ENCODE results near the gene HPS6. TPM values are rescaled to one million over a fixed set of nuclear protein-coding genes. Genes with fewer than 3 reads are reported as not detected.
"Not testable (repeated sequence)": the region's sequence is repeated elsewhere in the genome, so short reads cannot be mapped to it uniquely, and the experiment has no call there.

The HPS6 gene
- total RNA-seq, 1 experiment from 2014 or later, result 19.5 TPM

GRCh38 chr10:102033787-102034186 lies 31.4 kb upstream of the HPS6 start:
- DNase-seq, result no peak
- H3K27me3 ChIP-seq (replicated peaks; ENCODE audit: control insufficient read depth, insufficient read depth, low read length), result no peaks in the 10 kb centered on the region
- H3K4me1 Mint-ChIP-seq (ENCODE audit: low read depth, unreplicated experiment), result no peaks in the 10 kb centered on the region
- H3K27me3 Mint-ChIP-seq (ENCODE audit: insufficient read depth, unreplicated experiment), result no peaks in the 10 kb centered on the region
- no TSS peak for BruUV-seq (replicated peaks)
- peaks cover 62% of the 10 kb centered on the region for H3K36me3 Mint-ChIP-seq (ENCODE audit: insufficient read depth, unreplicated experiment)
- no peak overlapping the region for H3K27ac Mint-ChIP-seq (ENCODE audit: unreplicated experiment)
- no peaks in the 10 kb centered on the region for H3K4me1 ChIP-seq
- intact Hi-C loops (cut with micrococcal nuclease; ENCODE audit: unreplicated experiment), result no loop called here
- H3K4me3 ChIP-seq (ENCODE audit: low read depth, low read length), result no peak overlapping the region
- H3K9me3 ChIP-seq, result no peaks in the 10 kb centered on the region
- H3K4me3 Mint-ChIP-seq (ENCODE audit: unreplicated experiment), result no peak overlapping the region
- no peaks in the 10 kb centered on the region for H3K9me3 Mint-ChIP-seq (ENCODE audit: unreplicated experiment)
- POLR2A ChIA-PET, result no interaction called here
- CTCF ChIA-PET, result no interaction called here
- H3K36me3 ChIP-seq (ENCODE audit: control insufficient read depth, insufficient read depth, low read length), result peaks cover 2% of the 10 kb centered on the region; the same call in 1 of the 2 replicates
- TF ChIP-seq CTCF (IDR thresholded peaks at IDR 0.05; ENCODE audit: insufficient read depth in 1 of 2, low read depth in 1 of 2, low read length in 1 of 2, severe bottlenecking in 1 of 2, unreplicated experiment in 1 of 2), result no peak

- H3K27me3 ChIP-seq (replicated peaks; ENCODE audit: control insufficient read depth, insufficient read depth, low read length); H3K36me3 ChIP-seq (ENCODE audit: control insufficient read depth, insufficient read depth, low read length); H3K4me3 Mint-ChIP-seq (ENCODE audit: unreplicated experiment); H3K4me3 ChIP-seq (ENCODE audit: low read depth, low read length); H3K9me3 ChIP-seq; H3K4me1 ChIP-seq; BruUV-seq (replicated peaks); H3K9me3 Mint-ChIP-seq (ENCODE audit: unreplicated experiment); CTCF ChIA-PET; H3K4me1 Mint-ChIP-seq (ENCODE audit: low read depth, unreplicated experiment); H3K27ac Mint-ChIP-seq (ENCODE audit: unreplicated experiment); DNase-seq; intact Hi-C loops (cut with micrococcal nuclease; ENCODE audit: unreplicated experiment); POLR2A ChIA-PET; H3K27me3 Mint-ChIP-seq (ENCODE audit: insufficient read depth, unreplicated experiment): not testable (repeated sequence)
- H3K36me3 Mint-ChIP-seq (ENCODE audit: insufficient read depth, unreplicated experiment), result peaks cover 65% of the 10 kb centered on the region
Measured at GRCh38 chr10:102035807-102036206, 29.3 kb upstream of the HPS6 start.

GRCh38 chr10:102038410-102038809 lies 26.7 kb upstream of the HPS6 start:
- H3K27ac Mint-ChIP-seq (ENCODE audit: unreplicated experiment), result no peak overlapping the region
- Histone ChIP-seq H3K36me3 (ENCODE audit: control insufficient read depth, insufficient read depth, low read length) (peaks cover 2% of the 10 kb centered on the region; the same call in 1 of the 2 replicates), H3K27me3 (replicated peaks; ENCODE audit: control insufficient read depth, insufficient read depth, low read length) (no peaks in the 10 kb centered on the region), H3K4me3 (ENCODE audit: low read depth, low read length) (no peak overlapping the region), H3K9me3 (no peaks in the 10 kb centered on the region), H3K4me1 (no peaks in the 10 kb centered on the region)
- no peaks in the 10 kb centered on the region for H3K9me3 Mint-ChIP-seq (ENCODE audit: unreplicated experiment)
- POLR2A ChIA-PET, result no interaction called here
- H3K4me1 Mint-ChIP-seq (ENCODE audit: low read depth, unreplicated experiment), result no peaks in the 10 kb centered on the region
- H3K4me3 Mint-ChIP-seq (ENCODE audit: unreplicated experiment), result no peak overlapping the region
- no TSS peak for BruUV-seq (replicated peaks)
- H3K27me3 Mint-ChIP-seq (ENCODE audit: insufficient read depth, unreplicated experiment), result no peaks in the 10 kb centered on the region
- CTCF ChIA-PET, result interaction anchor here (0.6 kb wide), 1 partner anchor 206 kb away, joined by 3 read pairs; no protein-coding TSS in a partner anchor
- TF ChIP-seq CTCF (IDR thresholded peaks at IDR 0.05; ENCODE audit: insufficient read depth in 1 of 2, low read depth in 1 of 2, low read length in 1 of 2, severe bottlenecking in 1 of 2, unreplicated experiment in 1 of 2), result no peak
- intact Hi-C loops (cut with micrococcal nuclease; ENCODE audit: unreplicated experiment), result no loop called here
- no peak for DNase-seq
- peaks cover 46% of the 10 kb centered on the region for H3K36me3 Mint-ChIP-seq (ENCODE audit: insufficient read depth, unreplicated experiment)

All from Caco-2 (cell line).